Esophagus muscularis mucosa (tissue), 4 donors: ENCODE data around the gene PID1. TPM values are rescaled to one million over a fixed set of nuclear protein-coding genes. Genes with fewer than 3 reads are reported as not detected.

ENCODE experiments used
- DNase-seq: peaks from one replicate; pipeline ENCODE4 v3.0.0-alpha.2; 2017; ENCODE audit errors: extremely low spot score
- H3K27ac ChIP-seq, 4 donors: fragments of 200-600 bp; sonication (generic); replicated peaks in 1 of 4; 1 replicate in 3 of 4; 2 replicates in 1 of 4; pipeline ENCODE4 v1.5.1; 2016 to 2019; ENCODE audit warnings: mild to moderate bottlenecking in 1 of 4
- H3K27me3 ChIP-seq, 4 donors: fragments of 200-600 bp; sonication (generic); one replicate each; pipeline versions ENCODE4 v1.5.1 to v1.6.0; 2016 to 2019
- H3K36me3 ChIP-seq, 4 donors: fragments of 200-600 bp; sonication (generic); one replicate each; pipeline ENCODE4 v1.5.1; 2016 to 2019
- H3K4me1 ChIP-seq, 4 donors: fragments of 200-600 bp; sonication (generic); one replicate each; pipeline ENCODE4 v1.5.1; 2016 to 2019
- H3K4me3 ChIP-seq, 4 donors: fragments of 200-600 bp; sonication (generic); 1 replicate in 2 of 4; 2 replicates in 2 of 4; pipeline ENCODE4 v1.5.1; 2016 to 2019; ENCODE audit warnings: mild to moderate bottlenecking in 4 of 4, moderate library complexity in 1 of 4
- H3K9me3 ChIP-seq, 4 donors: fragments of 200-600 bp; sonication (generic); 1 replicate in 3 of 4; 2 replicates in 1 of 4; pipeline ENCODE4 v1.5.1; 2016 to 2019
- CTCF ChIP-seq, 3 experiments: fragments of 200-600 bp in 2 of 3; fragments of 450-650 bp in 1 of 3; sonication (generic) in 2 of 3; IDR thresholded peaks; one replicate each; pipeline ENCODE4 v1.5.1; 2017 to 2019; ENCODE audit warnings: antibody characterized with exemption in 3 of 3, mild to moderate bottlenecking in 2 of 3, moderate library complexity in 1 of 3
- EP300 ChIP-seq: sonication (generic); formaldehyde crosslinking; IDR thresholded peaks from one replicate; pipeline ENCODE4 v1.6.1; 2017; ENCODE audit warnings: antibody characterized with exemption
- POLR2A ChIP-seq: fragments of 450-650 bp; IDR thresholded peaks from one replicate; pipeline ENCODE4 v1.6.1; 2017; ENCODE audit warnings: antibody characterized with exemption, moderate library complexity, mild to moderate bottlenecking, low read depth
- POLR2AphosphoS5 ChIP-seq, 2 donors: sonication (generic); formaldehyde crosslinking; IDR thresholded peaks; one replicate each; pipeline ENCODE4 v1.6.1; 2017; ENCODE audit warnings: antibody characterized with exemption in 2 of 2
- WGBS: methylation state at CpG from one replicate; pipeline ENCODE4 v1.1.5; 2018; 5-methylcytosine and 5-hydroxymethylcytosine counted together
- intact Hi-C: fragments of 100-400 bp; cut with DNase I; formaldehyde crosslinking; loops from one replicate; pipeline ENCODE4 v1.15.1; 2023
- total RNA-seq, 4 donors: library from RNA; depleted of rRNA; stranded (reverse); fragments of >200 nt; gene quantifications; one replicate each; pipeline versions ENCODE4 v1.1.0 to v1.2.1, GENCODE V29; 2016

The PID1 gene
- total RNA-seq, 4 donors from 2014 or later = 48.2 to 68.7 (median 55.4) TPM

GRCh38 chr2:229279516-229279915 is 8.4 kb upstream of the PID1 start:
- no peak for TF ChIP-seq POLR2AphosphoS5 (IDR thresholded peaks at IDR 0.05)
- no peak for TF ChIP-seq POLR2A
- no peak for TF ChIP-seq CTCF (IDR thresholded peaks at IDR 0.05)
- TF ChIP-seq EP300 = no peak
- Histone ChIP-seq H3K4me1 (no peaks in the 10 kb centered on the region), H3K9me3 (no peaks in the 10 kb centered on the region), H3K27me3 (no peaks in the 10 kb centered on the region), H3K36me3 (no peaks in the 10 kb centered on the region), H3K4me3 (no peak overlapping the region), H3K27ac (no peak overlapping the region)
- intact Hi-C loops = loop anchor here (10.0 kb wide), 1 partner anchor 575 kb away; no protein-coding TSS in a partner anchor
- DNase-seq = no peak
- 84% methylated on average over 4 of the region's 4 CpGs for WGBS

DNA sequence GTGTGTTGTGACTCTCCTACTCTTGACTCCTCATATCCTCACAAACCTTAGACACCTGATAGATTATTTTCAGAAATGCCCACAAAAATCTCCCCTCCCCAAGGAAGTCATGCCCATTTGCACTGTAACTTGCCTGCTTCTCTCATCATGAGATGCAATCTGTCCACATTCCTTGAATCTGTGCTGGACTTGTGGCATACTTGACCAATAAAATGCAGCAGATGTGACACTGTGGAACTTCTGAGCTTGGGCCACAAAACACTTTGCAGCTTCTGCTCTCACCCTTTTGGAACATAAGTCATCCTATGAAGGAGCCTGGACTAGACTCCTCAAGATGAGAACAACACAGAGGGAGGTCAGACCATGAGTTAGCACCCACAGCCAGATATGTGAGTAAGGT is 4.4 kb upstream of the PID1 start:
- TF ChIP-seq POLR2A (no peak), POLR2AphosphoS5 (IDR thresholded peaks at IDR 0.05) (no peak), EP300 (no peak), CTCF (IDR thresholded peaks at IDR 0.05) (no peak)
- Histone ChIP-seq H3K9me3 (no peaks in the 10 kb centered on the region), H3K27me3 (peaks cover 0 to 5% (median 0%) of the 10 kb centered on the region in 4 donors), H3K4me1 (peaks cover 7 to 19% (median 17%) of the 10 kb centered on the region in 4 donors), H3K36me3 (no peaks in the 10 kb centered on the region), H3K27ac (no peak overlapping the region), H3K4me3 (no peak overlapping the region)
- intact Hi-C loops = loop anchor here (10.0 kb wide), 1 partner anchor 571 kb away; no protein-coding TSS in a partner anchor
- no peak for DNase-seq

DNA sequence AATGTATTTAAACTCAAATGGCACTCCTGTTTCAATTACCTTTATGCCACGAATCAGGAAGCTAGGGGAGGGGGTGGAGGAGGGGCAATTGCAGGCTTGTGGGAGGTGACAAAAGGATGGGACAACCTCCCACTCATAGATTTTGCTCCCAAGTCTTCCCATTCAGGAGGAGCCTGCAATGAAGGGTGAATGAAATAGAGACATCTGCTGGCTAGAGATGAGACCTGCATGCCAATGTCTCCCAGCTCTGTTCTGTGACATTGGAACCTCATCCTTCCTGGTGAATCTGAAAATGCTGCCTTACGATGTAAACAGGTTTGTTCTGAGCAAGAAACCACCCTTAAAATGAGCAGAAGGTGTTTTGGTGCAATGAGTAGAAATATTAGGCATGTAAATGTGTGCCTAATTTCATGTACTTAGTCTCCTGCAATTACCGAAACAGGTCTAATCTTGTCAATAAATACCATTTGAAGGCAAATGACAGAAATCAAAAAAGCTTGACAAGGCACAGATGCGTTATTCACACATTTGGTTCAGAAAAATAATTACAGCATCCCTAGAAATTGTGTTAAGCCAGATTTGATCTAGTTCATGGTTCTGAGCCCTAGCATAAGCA is 2.7 kb upstream of the PID1 start:
- Histone ChIP-seq H3K27me3 (peaks cover 0 to 16% (median 0%) of the 10 kb centered on the region in 4 donors), H3K4me3 (peak overlapping the region; percentile 29 to 48 (median 36)), H3K4me1 (peaks cover 7 to 25% (median 19%) of the 10 kb centered on the region in 4 donors), H3K9me3 (no peaks in the 10 kb centered on the region), H3K36me3 (no peaks in the 10 kb centered on the region), H3K27ac (peak overlapping the region in 1 of 4 donors; percentile 38)
- TF ChIP-seq POLR2A (no peak), POLR2AphosphoS5 (IDR thresholded peaks at IDR 0.05) (peak in 1 of 2 donors; percentile 5), CTCF (IDR thresholded peaks at IDR 0.05) (peak; percentile 64 to 80 (median 71)), EP300 (no peak)
- WGBS = 40% methylated on average over 4 of the region's 4 CpGs
- intact Hi-C loops = loop anchor here (2.0 to 10.0 kb wide), 2 partner anchors 569 to 1383 kb away; no protein-coding TSS in a partner anchor
- DNase-seq = no peak

DNA sequence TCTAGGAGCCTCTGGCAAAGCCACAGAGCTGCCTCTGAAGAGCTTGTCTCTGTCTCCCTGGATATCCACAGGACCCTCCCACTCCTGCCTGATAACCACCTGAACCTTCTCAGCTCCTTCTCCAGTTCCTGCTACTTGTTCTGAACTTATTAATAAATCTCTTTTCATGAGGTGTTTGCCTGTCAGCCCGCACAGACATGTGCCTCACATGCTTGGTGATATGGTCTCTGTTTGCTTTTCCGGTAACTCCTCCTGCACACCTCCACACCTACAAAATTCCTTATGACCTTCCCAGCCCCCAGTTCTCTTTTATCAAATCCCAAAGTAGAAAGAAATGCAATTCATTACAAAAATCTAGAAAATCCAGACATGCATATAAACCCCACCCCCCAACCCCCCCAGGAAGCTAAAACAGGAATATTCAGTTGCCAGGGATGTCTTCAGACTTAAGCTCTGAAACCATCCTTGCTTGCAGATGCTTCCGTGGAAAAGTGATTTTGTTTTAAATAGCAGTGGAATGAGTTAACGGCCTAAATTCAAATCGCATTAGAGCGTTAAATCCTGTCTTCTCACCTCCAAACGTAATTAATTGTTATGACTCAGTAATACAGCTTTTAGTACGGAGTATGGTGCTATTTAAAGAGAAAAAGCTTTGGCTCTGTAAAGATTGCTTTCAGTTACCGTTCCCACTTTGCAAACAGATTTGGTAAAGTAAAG is 2.1 kb upstream of the PID1 start:
- Histone ChIP-seq H3K27ac (peak overlapping the region in 1 of 4 donors; percentile 38), H3K4me3 (peak overlapping the region; percentile 29 to 48 (median 36)), H3K4me1 (peaks cover 7 to 25% (median 19%) of the 10 kb centered on the region in 4 donors), H3K36me3 (no peaks in the 10 kb centered on the region), H3K27me3 (peaks cover 0 to 16% (median 0%) of the 10 kb centered on the region in 4 donors), H3K9me3 (no peaks in the 10 kb centered on the region)
- TF ChIP-seq POLR2A (no peak), POLR2AphosphoS5 (IDR thresholded peaks at IDR 0.05) (no peak), EP300 (no peak), CTCF (IDR thresholded peaks at IDR 0.05) (no peak)
- 24% methylated on average over 9 of the region's 9 CpGs for WGBS
- no peak for DNase-seq
- intact Hi-C loops = loop anchor here (2.0 to 10.0 kb wide), 2 partner anchors 568 to 1382 kb away; no protein-coding TSS in a partner anchor
